GM20000 (cell line): ENCODE data around the gene TICRR.
"Not testable (repeated sequence)": the region's sequence is repeated elsewhere in the genome, so short reads cannot be mapped to it uniquely, and the experiment has no call there.

Source experiments
- DNase-seq: peaks from one replicate; pipeline ENCODE4 v3.0.0; 2012; ENCODE audit warnings: low spot score
- CTCF ChIP-seq: IDR thresholded peaks from 2 replicates; pipeline ENCODE4 v1.5.1; 2012; ENCODE audit warnings: mild to moderate bottlenecking, control low read depth; ENCODE audit errors: extremely low read depth, missing control alignments

The TICRR gene

GRCh38 chr15:89569090-89569745, 6.1 kb upstream of the TICRR start:
- DNase-seq, result no peak

GRCh38 chr15:89575656-89576416, 567 bp downstream of the TICRR start:
- no peak for TF ChIP-seq CTCF

More at GRCh38 chr15:89569090-89569745, 6.1 kb upstream of the TICRR start:
- TF ChIP-seq CTCF, result no peak

GRCh38 chr15:89576417-89576773, 1.1 kb downstream of the TICRR start:
- no peak for DNase-seq
- no peak for TF ChIP-seq CTCF

More at GRCh38 chr15:89575656-89576416, 567 bp downstream of the TICRR start:
- DNase-seq, result no peak

- DNase-seq, result no peak
- no peak for TF ChIP-seq CTCF
Observed at GRCh38 chr15:89577776-89578115, 2.5 kb downstream of the TICRR start.

- no peak for DNase-seq
- TF ChIP-seq CTCF, result no peak
Observed at GRCh38 chr15:89578146-89578545, 2.9 kb downstream of the TICRR start.

- not testable (repeated sequence) for DNase-seq
Observed at GRCh38 chr15:89580747-89581146, 5.5 kb downstream of the TICRR start.

GRCh38 chr15:89586651-89587050, 11.4 kb downstream of the TICRR start:
- TF ChIP-seq CTCF, result no peak
- no peak for DNase-seq

- no peak for DNase-seq
- no peak for TF ChIP-seq CTCF
Observed at GRCh38 chr15:89587955-89588354, 12.7 kb downstream of the TICRR start.
